GM18858 (cell line): ENCODE measurements around the gene SETBP1.

ENCODE experiments used
- ATAC-seq: cut with Tn5 transposase; IDR thresholded peaks from one replicate; pipeline ENCODE4 v1.9.1; 2021; ENCODE audit not compliant: unreplicated experiment

Gene SETBP1

GRCh38 chr18:44921974-44922373 lies 241.3 kb downstream of the SETBP1 start:
- no peak for ATAC-seq

- ATAC-seq, result no peak
Observed at GRCh38 chr18:44922968-44923367, 242.3 kb downstream of the SETBP1 start.

DNA sequence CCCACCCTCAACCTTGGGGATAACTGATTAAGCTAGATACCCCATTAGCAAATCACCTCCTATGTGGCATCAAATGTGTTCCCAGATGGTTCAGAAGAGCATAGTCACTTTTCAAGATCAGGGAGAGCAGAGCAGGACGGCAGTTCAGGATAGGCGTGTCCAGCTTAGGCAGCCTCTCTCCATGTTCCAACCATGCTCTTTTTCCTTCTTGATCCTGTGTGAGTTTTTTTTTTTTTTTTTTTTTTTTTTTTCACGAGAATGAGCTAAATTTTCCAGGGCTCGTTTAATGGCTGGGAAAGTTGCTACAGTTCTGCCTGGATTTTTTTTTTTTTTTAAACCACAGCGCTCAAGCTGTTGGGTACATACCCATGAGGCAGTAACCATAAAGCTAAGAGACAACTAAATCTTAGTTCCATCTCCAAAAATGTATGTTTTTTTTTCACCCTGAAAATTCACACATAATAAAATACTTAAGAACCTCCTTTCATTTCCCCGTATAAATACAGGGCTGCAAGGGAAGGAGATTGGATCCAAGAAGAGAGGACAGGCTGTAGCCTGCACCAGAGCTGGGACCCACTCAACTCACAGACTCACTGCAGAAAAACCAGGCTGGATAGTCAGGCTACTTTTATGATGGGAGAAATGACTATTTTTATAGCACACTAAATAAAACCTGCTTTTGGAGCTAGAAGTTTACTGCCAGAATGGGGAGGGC lies 244.3 kb downstream of the SETBP1 start:
- ATAC-seq, result no peak

- ATAC-seq, result no peak
Observed at GRCh38 chr18:44927127-44927849, 246.6 kb downstream of the SETBP1 start.

DNA sequence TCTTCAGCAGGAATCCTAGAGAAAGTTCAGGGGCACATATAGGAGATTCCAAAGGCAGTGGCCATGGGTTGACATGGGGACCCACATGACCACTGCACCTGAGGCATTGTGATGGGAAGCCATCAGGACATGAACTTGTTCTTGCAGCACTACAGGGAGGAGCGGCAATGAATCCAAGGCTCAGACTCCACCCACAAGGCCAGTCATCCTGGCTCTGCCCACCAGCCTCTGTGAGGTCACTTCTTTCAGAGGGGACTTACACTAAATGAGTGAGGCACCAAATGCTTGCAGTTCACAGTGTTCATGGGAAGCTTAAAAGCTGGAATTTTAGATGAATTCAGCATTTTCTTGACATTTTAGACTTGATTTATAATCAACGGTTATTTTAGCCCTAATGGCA lies 254.2 kb downstream of the SETBP1 start:
- ATAC-seq, result no peak

GRCh38 chr18:44935455-44935854 lies 254.8 kb downstream of the SETBP1 start:
- ATAC-seq, result no peak

DNA sequence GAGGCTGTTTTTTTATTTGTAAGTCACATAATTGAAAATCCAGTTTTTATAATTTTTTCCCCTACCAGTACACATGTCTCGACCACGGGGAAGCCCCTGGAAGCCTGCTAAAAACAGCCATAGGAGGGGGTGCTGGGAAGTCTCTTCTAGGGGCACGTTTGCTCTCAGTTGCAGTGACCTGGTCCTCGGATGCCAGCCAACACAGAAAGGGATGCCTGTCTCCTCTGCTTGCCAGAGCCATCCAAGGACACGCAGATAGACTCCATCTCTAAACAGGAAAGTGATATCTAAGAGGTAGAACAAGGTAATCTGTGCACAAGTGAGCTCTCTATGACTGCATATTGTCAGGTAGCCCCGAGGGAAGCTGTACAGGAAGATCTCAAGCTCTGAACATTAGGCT lies 255.8 kb downstream of the SETBP1 start:
- no peak for ATAC-seq

GRCh38 chr18:44937960-44938719 lies 257.5 kb downstream of the SETBP1 start:
- no peak for ATAC-seq

DNA sequence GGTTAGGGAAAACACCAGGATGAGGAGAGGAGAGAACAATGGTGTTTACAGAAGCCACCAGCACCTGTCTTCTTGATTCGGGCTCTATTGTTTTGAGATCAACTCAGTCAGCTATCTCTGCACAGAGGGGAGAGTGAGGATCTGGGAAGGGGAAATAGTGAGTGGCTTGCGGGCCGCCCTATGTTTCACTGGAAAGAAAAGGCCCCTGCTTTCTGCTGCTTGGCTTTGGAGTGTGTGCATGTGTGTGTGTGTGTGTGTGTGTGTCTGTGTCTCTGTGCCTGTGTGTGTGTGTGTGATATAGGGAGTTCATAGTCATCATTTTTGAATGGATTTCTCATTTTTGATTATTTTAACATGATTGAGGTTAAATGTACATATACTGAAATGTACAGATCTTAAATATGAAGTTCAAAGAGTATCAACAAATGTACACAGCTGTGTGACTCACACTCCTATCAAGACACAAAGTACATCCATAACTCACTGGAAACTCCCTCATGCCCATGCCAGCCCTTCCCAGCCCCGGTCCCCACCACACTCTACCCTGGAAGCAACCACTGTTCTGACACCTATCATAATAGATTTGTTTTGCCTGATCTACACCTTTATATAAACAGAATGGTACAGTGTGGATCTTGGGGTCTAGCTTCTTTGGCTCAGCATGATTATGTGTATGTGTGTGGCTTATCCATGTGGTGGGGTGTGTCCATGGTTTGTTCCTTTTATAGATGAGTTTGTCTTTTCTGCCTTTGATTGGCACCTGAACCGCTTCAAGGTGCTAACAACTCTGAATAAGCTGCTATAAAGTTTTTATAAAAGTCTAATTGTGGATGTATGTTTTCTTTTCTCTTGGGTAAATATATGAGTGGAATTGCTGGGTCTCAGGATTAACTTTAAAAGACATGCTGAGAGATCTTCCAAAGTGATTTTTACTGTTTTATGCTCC lies 258.3 kb downstream of the SETBP1 start:
- no peak for ATAC-seq

DNA sequence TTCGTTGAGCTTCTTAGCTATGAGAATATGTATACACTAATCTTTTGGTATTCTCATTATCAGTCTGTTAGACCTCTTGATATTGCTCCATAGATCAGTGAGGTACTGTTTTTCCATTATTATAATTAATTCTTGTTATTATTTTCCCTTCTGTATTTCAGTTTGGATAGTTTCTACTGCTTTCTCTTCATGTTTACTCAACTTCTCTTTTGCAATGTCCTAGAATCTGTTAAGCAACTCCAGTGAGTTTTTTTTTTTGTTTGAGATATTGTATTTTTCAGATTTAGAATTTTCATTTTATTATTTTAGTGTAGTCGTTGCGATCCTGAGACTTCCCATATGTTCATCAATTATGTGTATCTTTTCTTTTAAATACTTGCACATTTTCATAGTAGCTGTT lies 260.8 kb downstream of the SETBP1 start:
- no peak for ATAC-seq

DNA sequence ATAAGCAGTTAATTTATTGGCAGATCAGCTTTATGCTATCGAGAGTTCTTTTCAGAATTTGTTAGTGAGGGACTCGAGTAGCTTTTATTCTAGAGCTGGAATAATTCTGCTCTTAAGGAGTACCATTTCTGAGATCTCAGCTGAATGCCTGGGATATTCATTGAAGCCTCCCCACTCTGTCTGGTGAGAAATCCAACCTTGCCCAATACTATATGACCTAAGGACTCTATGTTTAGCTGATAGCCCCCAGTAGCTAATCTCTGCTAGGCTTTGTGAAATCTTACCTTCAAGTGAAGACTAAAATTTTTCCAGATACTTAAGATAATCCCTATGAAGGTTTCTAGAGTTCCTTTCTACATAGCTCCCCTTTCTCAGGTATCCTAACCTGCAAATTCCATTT lies 261.4 kb downstream of the SETBP1 start:
- no peak for ATAC-seq

GRCh38 chr18:44943311-44943881 lies 262.7 kb downstream of the SETBP1 start:
- ATAC-seq, result no peak

- no peak for ATAC-seq
Observed at GRCh38 chr18:44944461-44944860, 263.8 kb downstream of the SETBP1 start.

DNA sequence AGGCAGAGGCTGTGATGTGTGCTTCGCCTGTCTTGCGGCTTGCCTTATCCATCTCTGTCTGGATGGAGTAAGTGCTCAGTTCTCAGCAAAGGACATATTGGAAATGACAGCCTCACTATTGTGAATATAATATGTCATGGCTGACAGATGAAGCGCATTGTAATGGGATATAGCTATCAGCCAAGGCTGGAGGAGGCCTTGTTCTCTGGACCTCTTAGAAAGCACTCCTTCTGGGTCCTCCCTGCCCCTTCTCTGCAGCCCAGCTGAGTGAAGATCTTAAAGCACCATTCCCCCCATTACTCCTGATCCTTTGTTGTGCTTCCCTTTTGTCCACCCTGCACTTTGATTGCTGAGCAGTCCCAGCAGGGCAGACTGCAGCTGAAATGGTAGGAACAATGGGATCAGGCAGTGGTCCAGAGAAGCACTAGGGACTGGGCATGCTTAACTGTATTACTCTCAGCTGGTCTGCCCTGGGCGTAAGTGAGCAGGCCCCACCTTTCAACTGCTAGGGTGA lies 265.3 kb downstream of the SETBP1 start:
- no peak for ATAC-seq

DNA sequence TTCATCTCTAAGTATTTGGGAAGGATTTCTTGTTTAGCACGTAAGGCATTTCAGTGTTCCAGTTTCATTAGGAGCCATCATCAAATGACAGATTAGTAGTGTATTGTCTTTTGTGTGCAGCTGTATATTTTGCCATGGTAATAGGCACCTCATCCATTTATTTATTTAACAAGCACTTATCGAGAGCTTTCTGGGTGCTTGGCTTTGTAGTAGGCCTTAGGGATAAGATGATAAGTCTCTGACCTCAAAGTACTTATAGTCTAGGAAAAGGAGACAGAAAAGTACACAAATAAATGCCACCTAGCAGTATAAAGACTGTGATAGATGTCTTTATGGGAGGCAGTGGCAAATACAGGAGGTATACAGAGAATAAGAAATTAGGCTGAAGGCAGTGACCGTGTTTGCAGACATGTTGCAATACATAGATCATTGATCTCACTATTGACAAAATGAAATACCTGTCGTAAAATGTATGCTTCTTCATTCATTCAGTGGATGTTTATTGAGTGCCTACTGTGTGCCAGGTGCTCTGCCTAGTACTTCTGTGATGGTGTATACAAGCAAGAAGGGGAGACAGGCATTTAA lies 265.9 kb downstream of the SETBP1 start:
- ATAC-seq, result no peak

DNA sequence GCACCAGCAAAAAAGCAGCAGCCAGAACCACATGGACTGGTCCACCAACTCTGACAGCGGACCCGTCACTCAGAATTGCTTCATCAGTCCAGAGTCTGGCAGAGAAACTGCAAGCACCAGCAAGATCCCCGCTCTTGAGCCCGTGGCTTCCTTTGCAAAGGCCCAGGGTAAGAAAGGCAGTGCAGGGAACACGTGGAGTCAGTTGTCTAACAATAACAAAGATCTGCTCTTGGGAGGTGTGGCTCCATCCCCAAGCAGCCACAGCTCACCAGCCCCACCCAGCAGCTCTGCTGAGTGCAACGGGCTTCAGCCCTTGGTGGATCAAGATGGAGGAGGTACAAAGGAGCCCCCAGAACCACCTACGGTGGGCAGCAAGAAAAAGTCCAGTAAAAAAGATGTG lies 269.3 kb downstream of the SETBP1 start:
- ATAC-seq, result no peak

- ATAC-seq, result no peak
Observed at GRCh38 chr18:44950685-44951195, 270.1 kb downstream of the SETBP1 start.

GRCh38 chr18:44951748-44952147 lies 271.1 kb downstream of the SETBP1 start:
- ATAC-seq, result no peak

GRCh38 chr18:44954257-44954656 lies 273.6 kb downstream of the SETBP1 start:
- no peak for ATAC-seq

- no peak for ATAC-seq
Observed at GRCh38 chr18:44955825-44956224, 275.1 kb downstream of the SETBP1 start.
